Gastroesophageal sphincter (tissue), 3 donors: ENCODE data around the gene PRPF18.

Experiments used
- CTCF ChIP-seq, 4 experiments: fragments of 200-600 bp in 2 of 4; fragments of 450-650 bp in 2 of 4; sonication (generic) in 1 of 4; IDR thresholded peaks; one replicate each; pipeline ENCODE4 v1.5.1; 2017 to 2019; ENCODE audit warnings: antibody characterized with exemption in 4 of 4, mild to moderate bottlenecking in 2 of 4, moderate library complexity in 2 of 4
- EP300 ChIP-seq: sonication (generic); formaldehyde crosslinking; IDR thresholded peaks from one replicate; pipeline ENCODE4 v1.6.1; 2017; ENCODE audit warnings: antibody characterized with exemption, mild to moderate bottlenecking

GRCh38 chr10:13573960-13574359 lies 12.8 kb upstream of the PRPF18 start:
- no peak for TF ChIP-seq CTCF (IDR thresholded peaks at IDR 0.05)
- no peak for TF ChIP-seq EP300
